Breast epithelium (tissue), 4 donors: Measurements from ENCODE around the gene CAPN2. TPM values are rescaled to one million over a fixed set of nuclear protein-coding genes. Genes with fewer than 3 reads are reported as not detected.
A peak's percentile ranks its signal among the peaks of the same experiment; 100 is the strongest.

Experiments
- DNase-seq, 2 donors: peaks; one replicate each; pipeline ENCODE4 v3.0.0-alpha.2; 2019; ENCODE audit warnings: low spot score in 2 of 2
- H3K27ac ChIP-seq, 2 donors: fragments of 200-600 bp; sonication (generic) in 1 of 2; one replicate each; pipeline ENCODE4 v1.5.1; 2016 to 2019; ENCODE audit warnings: mild to moderate bottlenecking in 1 of 2
- H3K27me3 ChIP-seq, 2 donors: fragments of 200-600 bp; sonication (generic) in 1 of 2; one replicate each; pipeline versions ENCODE4 v1.5.1 to v1.6.0; 2017 to 2019; ENCODE audit warnings: control low read depth in 1 of 2, mild to moderate bottlenecking in 1 of 2
- H3K36me3 ChIP-seq: fragments of 200-600 bp; one replicate; pipeline ENCODE4 v1.5.1; 2019
- H3K4me1 ChIP-seq, 2 donors: fragments of 200-600 bp; sonication (generic); one replicate each; pipeline ENCODE4 v1.5.1; 2016 to 2019; ENCODE audit warnings: control low read depth in 1 of 2
- H3K4me3 ChIP-seq, 3 donors: fragments of 200-600 bp; sonication (generic); 1 replicate in 2 of 3; 2 replicates in 1 of 3; pipeline ENCODE4 v1.5.1; 2016 to 2019; ENCODE audit warnings: mild to moderate bottlenecking in 3 of 3, moderate library complexity in 2 of 3
- H3K9me3 ChIP-seq, 2 donors: fragments of 200-600 bp; sonication (generic) in 1 of 2; one replicate each; pipeline ENCODE4 v1.5.1; 2016 to 2019; ENCODE audit warnings: control low read depth in 1 of 2
- CTCF ChIP-seq, 3 donors: fragments of 450-650 bp; IDR thresholded peaks; one replicate each; pipeline ENCODE4 v1.5.1; 2016 to 2017; ENCODE audit warnings: antibody characterized with exemption in 3 of 3, mild to moderate bottlenecking in 3 of 3, moderate library complexity in 3 of 3
- POLR2A ChIP-seq: fragments of 450-650 bp; IDR thresholded peaks from one replicate; pipeline ENCODE4 v1.6.1; 2016; ENCODE audit warnings: antibody characterized with exemption, mild to moderate bottlenecking, moderate library complexity
- POLR2AphosphoS5 ChIP-seq, 3 donors: sonication (generic); formaldehyde crosslinking; IDR thresholded peaks; one replicate each; pipeline ENCODE4 v1.6.1; 2017; ENCODE audit warnings: antibody characterized with exemption in 3 of 3
- intact Hi-C: fragments of 100-400 bp; cut with DNase I; formaldehyde crosslinking; loops from one replicate; pipeline ENCODE4 v1.15.1; 2023; ENCODE audit warnings: low total_unique reads
- total RNA-seq, 3 donors: library from RNA; depleted of rRNA; stranded (reverse); fragments of >200 nt; gene quantifications; one replicate each; pipeline ENCODE4 v1.1.0, GENCODE V29; 2016

The CAPN2 gene
- total RNA-seq, 3 donors from 2014 or later = 162 to 192 (median 164) TPM

GRCh38 chr1:223680188-223680587 lies 32.2 kb upstream of the CAPN2 start:
- DNase-seq = no peak
- intact Hi-C loops = no loop called here
- H3K27me3 ChIP-seq = no peaks in the 10 kb centered on the region
- H3K36me3 ChIP-seq = no peaks in the 10 kb centered on the region
- no peaks in the 10 kb centered on the region for H3K9me3 ChIP-seq
- no peak overlapping the region for H3K27ac ChIP-seq
- H3K4me1 ChIP-seq = no peaks in the 10 kb centered on the region
- H3K4me3 ChIP-seq = no peak overlapping the region
- no peak for TF ChIP-seq POLR2AphosphoS5 (IDR thresholded peaks at IDR 0.05)

- Histone ChIP-seq H3K36me3 (no peaks in the 10 kb centered on the region), H3K27ac (no peak overlapping the region), H3K4me1 (no peaks in the 10 kb centered on the region), H3K9me3 (no peaks in the 10 kb centered on the region), H3K27me3 (no peaks in the 10 kb centered on the region), H3K4me3 (no peak overlapping the region)
- no peak for TF ChIP-seq POLR2AphosphoS5 (IDR thresholded peaks at IDR 0.05)
- no peak for TF ChIP-seq POLR2A
- TF ChIP-seq CTCF (IDR thresholded peaks at IDR 0.05) = no peak
- no peak for DNase-seq
- intact Hi-C loops = no loop called here
Observed at GRCh38 chr1:223682502-223682901, 29.8 kb upstream of the CAPN2 start.

GRCh38 chr1:223683586-223684487 lies 28.5 kb upstream of the CAPN2 start:
- Histone ChIP-seq H3K36me3 (no peaks in the 10 kb centered on the region), H3K9me3 (no peaks in the 10 kb centered on the region), H3K27ac (no peak overlapping the region), H3K27me3 (no peaks in the 10 kb centered on the region), H3K4me3 (no peak overlapping the region), H3K4me1 (no peaks in the 10 kb centered on the region)
- intact Hi-C loops = no loop called here
- DNase-seq = peak; percentile 54 to 63
- TF ChIP-seq CTCF (IDR thresholded peaks at IDR 0.05) (peak; percentile 18 to 66 (median 58)), POLR2A (no peak)

- DNase-seq = no peak
- Histone ChIP-seq H3K4me3 (no peak overlapping the region), H3K4me1 (no peaks in the 10 kb centered on the region), H3K36me3 (no peaks in the 10 kb centered on the region), H3K27me3 (no peaks in the 10 kb centered on the region), H3K27ac (no peak overlapping the region), H3K9me3 (no peaks in the 10 kb centered on the region)
- TF ChIP-seq POLR2AphosphoS5 (IDR thresholded peaks at IDR 0.05) (no peak), CTCF (IDR thresholded peaks at IDR 0.05) (no peak), POLR2A (no peak)
- intact Hi-C loops = no loop called here
Observed at GRCh38 chr1:223684488-223684792, 27.9 kb upstream of the CAPN2 start.

- no peaks in the 10 kb centered on the region for H3K4me1 ChIP-seq
- no peaks in the 10 kb centered on the region for H3K27me3 ChIP-seq
- H3K9me3 ChIP-seq = no peaks in the 10 kb centered on the region
- H3K27ac ChIP-seq = no peak overlapping the region
- H3K4me3 ChIP-seq = no peak overlapping the region
- DNase-seq = no peak
- no peak for TF ChIP-seq POLR2AphosphoS5 (IDR thresholded peaks at IDR 0.05)
- no peak for TF ChIP-seq POLR2A
- TF ChIP-seq CTCF (IDR thresholded peaks at IDR 0.05) = no peak
- H3K36me3 ChIP-seq = no peaks in the 10 kb centered on the region
- intact Hi-C loops = no loop called here
Observed at GRCh38 chr1:223691121-223691520, 21.2 kb upstream of the CAPN2 start.
